Measurements from ENCODE around the gene TEX14.

DNA sequence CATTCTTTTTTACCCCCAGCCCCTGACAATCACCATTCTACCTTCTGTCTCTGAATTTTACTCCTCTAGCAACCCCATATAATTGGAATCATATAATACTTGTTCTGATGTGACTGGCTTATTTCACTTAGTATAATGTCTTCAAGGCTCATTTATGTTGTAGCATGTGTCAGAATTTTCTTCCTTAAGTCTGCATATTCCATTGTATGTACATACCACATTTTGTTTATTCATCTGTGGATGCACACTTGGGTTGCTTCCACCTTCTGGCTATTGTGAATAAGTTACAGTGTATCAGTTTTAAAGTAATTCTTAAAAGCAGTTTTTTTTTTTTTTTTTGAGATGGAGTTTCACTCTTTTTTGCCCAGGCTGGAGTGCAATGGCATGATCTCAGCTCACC lies 39.1 kb upstream of the TEX14 start:
- TF ChIP-seq CTCF (IDR thresholded peaks at IDR 0.05; ENCODE audit: insufficient read depth, low read length) (no peak), GABPA (IDR thresholded peaks at IDR 0.05; ENCODE audit: low read depth) (no peak), POLR2AphosphoS5 (IDR thresholded peaks at IDR 0.05; ENCODE audit: low read depth) (no peak), SPI1 (IDR thresholded peaks at IDR 0.05; ENCODE audit: borderline replicate concordance, low read depth) (no peak)
- TF ChIP-seq, protein P1, sequence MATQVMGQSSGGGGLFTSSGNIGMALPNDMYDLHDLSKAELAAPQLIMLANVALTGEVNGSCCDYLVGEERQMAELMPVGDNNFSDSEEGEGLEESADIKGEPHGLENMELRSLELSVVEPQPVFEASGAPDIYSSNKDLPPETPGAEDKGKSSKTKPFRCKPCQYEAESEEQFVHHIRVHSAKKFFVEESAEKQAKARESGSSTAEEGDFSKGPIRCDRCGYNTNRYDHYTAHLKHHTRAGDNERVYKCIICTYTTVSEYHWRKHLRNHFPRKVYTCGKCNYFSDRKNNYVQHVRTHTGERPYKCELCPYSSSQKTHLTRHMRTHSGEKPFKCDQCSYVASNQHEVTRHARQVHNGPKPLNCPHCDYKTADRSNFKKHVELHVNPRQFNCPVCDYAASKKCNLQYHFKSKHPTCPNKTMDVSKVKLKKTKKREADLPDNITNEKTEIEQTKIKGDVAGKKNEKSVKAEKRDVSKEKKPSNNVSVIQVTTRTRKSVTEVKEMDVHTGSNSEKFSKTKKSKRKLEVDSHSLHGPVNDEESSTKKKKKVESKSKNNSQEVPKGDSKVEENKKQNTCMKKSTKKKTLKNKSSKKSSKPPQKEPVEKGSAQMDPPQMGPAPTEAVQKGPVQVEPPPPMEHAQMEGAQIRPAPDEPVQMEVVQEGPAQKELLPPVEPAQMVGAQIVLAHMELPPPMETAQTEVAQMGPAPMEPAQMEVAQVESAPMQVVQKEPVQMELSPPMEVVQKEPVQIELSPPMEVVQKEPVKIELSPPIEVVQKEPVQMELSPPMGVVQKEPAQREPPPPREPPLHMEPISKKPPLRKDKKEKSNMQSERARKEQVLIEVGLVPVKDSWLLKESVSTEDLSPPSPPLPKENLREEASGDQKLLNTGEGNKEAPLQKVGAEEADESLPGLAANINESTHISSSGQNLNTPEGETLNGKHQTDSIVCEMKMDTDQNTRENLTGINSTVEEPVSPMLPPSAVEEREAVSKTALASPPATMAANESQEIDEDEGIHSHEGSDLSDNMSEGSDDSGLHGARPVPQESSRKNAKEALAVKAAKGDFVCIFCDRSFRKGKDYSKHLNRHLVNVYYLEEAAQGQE (IDR thresholded peaks at IDR 0.05; ENCODE audit: insufficient replicate concordance, low read depth): no peak
